NCI-H1417 treated with DMSO at 0.1 percent for 48 hours (cell line): ENCODE results near the gene SDC3.

Source experiments
- DNase-seq: peaks from one replicate; lab custom pipeline; 2025; lab: John Stamatoyannopoulos, UW

Gene SDC3

DNA sequence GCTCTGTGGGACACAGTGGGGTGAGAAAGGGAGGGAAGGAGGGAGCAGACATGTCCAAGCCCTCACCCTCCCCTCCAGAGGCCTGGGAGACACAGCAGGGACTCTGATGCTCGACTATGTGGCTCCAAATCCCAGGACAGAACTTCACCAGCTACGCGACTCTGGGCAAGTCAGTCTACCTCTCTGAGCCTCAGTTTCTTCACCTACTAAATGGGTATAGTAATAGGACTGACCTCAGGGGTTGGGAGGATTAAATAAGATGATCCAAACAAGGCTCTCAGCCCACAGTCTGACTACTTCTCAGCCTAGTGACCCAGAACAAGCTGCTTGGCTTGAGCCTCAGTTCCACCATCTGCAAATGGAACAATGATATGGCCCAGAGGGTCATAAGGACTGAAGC is 19.6 kb downstream of the SDC3 start:
- no peak for DNase-seq

DNA sequence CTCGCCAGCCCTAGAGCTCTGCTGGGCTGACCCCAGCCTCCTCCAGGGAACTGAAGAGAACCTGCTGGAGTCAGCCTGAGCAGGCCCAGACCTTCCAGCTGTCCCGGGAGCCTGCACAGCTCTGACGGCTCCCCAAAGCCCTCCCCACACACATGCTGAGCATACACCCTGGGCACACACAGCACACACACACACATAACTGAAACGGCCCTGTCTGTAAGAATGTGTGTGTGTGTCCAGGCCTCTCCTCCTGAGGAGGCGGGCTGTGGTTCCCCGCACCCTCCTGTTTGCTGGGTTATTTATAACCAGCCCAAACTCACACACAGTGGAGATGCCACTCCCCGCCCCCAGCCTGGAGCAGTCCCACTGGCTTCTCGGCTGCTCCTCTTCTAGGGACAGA is 20.2 kb downstream of the SDC3 start:
- no peak for DNase-seq

DNA sequence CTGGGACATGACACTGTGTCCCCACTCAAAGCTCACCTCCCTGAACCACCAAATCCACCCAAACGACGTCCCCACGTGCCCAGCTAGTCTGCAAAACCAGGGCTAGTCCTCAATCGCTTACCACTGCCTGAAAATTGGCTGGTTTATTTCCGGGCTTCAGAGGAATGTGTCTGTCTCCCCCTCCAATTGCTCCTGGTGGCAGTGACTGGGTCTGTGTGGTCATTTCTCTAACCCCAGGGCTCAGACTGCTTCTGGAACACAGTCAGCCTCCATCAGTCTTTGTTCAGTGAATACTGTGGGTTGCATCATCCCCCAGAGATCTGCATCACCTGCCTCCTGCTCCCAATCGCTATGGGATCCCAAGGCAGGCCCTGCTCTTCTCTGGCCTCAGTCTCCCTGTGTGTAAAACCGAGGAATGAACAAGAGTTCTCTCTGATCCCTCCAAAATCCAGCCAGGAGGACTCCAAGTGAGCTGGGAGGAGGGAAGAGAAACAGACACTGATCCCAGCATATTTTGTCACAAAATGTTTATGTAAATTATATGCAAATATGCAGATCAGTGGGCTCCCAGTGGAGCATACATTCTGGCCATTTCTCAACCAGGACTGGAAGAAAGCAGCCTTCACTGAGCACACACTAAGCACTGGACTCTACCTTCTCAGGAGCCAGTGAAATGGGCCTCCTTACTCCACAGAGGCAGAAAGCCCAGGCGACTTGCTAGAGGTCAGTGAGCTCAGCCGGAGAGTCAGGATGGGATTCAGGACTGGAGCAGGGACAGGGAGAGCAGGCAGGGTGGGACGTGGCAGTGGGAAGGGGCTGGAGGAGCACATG is 20.9 kb downstream of the SDC3 start:
- no peak for DNase-seq

DNA sequence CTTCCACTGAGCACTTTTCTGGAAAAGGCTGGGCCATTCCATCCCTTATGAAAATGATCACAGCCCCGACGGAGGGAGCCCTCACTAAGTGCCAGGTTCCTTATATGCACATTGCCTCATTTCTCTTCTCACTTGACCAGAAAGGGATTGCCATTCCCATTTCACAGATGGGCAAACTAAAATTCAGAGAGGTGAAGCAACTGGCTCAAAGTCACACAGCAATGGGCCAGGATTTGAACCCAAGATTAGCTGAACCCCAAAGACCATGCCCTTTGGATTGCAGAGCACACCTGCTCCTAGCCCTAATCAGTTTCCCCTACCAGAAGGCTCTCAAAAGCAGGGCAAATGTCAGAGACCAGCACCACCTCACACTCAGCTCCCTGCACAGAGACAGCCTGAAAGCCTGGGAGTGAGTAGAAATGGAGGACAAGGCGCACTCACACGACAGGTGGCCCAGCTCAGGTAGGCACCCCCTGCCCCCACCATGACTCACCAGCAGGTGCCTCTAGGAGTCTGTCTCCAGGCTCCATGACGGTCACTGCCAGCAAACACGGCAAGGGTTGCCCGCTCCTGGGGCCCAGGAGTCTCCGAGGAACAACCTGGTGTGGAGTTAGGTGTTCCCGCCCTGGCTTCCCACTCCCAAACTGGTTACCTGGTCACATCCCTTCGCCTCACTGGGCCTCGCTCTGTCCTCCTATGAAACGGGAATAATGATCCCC is 21.7 kb downstream of the SDC3 start:
- DNase-seq: no peak

DNA sequence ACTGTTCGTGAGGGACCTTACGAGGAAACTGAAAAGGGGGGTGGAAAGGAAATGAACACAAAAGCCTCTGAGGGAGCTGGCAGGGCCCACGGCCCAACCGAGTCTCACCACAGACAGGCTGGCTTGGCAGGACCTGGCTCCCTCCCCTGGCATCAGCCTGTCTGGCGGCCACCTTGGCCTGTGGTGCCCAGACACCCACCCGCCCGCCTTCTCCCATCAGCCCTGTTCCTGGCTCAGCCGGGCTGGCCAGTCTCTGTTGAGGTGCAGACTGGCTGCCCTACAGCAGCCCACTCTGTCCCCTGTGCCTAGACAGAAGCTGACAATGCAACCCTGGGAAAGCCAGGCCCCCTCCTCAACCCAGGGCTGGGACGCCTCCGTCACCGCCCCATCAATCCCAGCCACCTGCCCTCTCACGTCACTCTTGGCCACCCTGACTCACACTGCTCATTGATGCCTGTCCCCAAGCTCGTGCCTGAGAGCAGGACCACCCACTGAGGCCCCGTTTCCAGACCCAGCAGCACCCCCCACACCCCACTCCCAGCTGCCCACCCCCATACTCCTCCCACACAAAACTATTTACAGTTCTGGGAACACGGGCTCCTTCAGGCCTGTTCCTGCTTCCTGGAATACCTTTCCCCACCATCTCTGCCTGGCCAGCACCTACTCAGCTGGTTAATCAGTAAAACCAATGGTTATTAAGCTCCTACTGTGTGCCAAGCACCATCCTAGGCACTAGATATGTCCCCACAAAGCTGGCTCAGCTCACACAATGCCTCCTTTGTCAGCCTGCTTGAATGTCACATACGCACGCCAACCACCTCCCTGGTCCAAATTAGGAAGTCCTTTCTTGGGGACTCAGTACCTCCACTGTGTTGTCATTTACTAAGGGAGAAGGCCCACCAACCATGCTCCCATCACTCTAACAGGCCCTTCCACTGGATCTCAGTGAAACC is 22.7 kb downstream of the SDC3 start:
- DNase-seq: no peak

DNA sequence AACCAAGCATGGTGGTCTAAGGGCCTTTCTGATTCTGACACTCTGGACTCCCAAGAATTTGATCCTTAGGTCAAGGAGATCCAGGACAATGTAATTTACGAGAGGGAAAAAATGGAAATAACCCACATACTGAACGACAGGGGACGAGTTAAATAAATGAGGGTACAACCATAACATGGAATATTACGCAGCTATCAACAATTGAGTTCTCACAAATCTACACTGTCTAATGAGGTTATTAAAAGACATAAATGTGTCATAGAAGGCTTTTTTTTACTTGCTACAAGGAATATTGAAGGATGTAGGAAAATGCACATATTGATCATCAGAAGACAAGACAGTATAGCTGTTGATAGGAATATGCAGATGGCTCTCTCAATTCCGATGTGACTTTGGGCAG is 23.8 kb downstream of the SDC3 start:
- no peak for DNase-seq

DNA sequence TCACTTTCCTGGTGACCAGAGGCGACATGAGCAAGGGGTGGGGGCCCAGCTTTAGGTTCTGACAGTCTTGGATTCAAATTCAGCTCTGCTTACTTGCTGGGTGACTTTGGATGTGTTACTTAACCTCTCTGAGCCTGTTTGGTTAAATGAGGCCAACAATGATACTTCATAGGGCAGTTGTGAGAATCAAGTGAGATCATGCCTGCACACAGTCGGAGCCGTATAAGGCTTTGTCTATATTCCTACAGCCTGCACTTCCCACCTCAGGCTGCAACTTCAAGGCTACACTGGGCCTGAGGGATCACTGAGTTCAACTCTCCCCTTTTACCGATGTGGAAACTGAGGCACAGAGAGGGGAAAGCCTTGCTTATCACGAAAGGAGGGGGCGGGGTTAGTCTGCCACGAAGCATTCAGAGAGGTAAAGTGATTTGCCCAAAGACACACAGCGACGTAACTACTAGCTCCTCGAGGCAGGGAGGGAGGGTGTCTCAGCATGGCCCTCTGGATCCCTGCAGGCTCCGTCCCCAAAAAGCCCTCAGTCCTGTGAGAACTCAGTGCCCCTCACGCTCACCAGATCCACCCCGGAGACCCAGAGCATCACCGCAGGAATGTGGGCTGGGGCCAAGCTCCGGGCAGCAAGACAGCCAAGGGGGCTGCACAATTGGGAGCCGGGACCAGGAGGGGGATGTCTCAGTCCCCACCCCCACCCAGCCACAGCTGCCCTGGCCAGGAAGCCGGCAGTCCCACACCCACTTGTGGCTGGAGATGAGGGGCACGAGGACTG is 25.0 kb downstream of the SDC3 start:
- DNase-seq: no peak

DNA sequence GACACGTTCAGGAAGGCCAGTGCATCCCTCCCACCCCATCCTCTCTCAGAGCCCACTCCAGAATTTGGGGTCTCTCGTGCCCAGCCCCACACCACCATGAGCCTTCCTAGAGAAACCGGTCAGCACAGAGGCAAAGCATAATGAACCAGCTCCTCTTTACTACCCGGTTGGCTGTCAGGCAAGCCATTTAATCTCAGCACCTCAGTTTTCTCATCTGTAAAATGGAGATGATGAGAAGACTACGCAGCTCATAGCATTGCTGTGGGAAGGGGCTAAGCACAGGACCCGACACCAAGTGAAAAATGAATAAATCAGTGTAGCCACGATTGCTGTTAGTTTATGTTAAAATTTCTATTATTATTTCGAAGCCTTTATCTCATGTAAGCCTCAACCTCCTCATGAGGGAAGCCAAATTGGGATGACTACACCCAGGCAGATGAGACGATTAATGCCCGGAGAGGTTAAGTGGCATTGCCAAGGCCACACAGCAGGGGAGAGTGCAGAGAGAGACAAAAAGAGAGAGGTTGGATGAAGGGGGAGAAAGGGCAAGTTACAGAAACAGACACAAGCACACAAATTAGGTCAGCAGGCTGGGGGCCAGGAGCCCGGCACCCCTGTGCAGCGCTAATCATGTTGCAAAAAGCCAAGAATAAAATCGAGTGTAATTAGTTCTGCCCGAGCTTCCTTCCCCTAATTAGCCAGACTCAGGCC is 25.7 kb downstream of the SDC3 start:
- no peak for DNase-seq

DNA sequence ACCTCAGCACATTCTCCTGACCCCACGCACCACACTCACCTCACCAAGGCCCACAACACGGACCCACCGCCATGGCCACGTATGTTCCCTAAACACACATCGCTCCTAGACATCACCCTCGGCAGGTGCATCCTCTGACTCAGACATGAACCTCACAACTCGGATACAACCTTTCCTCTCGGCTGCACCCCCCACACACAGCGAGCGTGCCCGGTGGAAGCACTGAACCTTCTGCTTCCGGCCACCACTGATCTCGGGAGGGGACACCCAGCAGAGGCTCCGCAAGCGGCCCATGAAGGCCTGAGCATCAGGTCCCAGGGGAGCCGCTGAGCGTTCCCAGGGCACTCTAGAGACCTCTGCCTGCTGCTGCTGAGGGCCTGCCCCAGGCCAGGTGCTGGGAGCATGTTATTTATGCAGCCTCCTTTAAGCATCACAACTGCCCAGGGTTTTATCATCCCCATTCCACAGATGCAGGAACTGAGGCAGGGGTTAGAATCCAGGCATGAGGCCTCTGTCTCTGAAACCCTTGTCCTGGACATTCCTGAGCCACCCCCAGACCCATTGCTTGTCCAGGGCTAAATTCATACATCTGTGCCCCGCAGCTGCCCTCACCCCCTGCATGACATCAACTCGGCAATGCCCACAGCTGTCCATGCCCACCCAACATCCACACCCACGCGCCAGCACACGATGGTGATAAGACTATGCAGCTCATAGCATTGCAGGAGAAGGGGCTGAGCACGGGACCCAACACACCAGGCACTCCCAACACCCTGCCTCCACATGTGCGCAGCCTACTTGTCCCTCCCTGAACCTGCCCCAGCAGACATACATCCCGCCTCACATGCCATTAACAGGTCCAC is 27.0 kb downstream of the SDC3 start:
- peak; percentile 14 for DNase-seq

DNA sequence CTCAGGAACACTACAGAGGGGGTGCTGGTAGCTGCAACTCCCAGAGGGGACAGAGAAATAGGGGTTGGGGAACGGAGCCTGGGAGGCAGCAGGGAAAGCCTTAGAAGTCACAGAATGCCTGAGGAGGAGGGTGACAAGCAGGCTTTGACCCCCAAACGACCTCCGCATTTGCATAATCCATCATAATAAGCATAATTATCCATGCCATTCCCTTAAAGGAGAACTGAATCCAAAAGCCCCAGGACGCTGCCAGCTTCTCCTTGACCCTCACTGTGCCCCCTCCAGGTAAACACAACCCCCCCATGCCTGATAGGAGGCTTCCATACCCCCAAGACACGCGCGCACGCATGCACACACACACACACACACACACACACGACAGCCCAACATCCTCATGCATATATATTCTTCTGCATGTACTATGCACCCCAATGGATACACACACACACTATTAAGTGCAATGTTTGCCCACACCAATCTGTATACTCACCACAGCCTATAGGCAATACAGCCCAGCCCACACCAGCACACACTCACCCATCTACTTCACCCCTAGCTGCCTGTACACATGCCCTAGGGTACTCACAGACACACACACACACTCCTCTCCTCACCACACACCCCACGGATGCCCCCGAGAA is 27.8 kb downstream of the SDC3 start:
- no peak for DNase-seq

DNA sequence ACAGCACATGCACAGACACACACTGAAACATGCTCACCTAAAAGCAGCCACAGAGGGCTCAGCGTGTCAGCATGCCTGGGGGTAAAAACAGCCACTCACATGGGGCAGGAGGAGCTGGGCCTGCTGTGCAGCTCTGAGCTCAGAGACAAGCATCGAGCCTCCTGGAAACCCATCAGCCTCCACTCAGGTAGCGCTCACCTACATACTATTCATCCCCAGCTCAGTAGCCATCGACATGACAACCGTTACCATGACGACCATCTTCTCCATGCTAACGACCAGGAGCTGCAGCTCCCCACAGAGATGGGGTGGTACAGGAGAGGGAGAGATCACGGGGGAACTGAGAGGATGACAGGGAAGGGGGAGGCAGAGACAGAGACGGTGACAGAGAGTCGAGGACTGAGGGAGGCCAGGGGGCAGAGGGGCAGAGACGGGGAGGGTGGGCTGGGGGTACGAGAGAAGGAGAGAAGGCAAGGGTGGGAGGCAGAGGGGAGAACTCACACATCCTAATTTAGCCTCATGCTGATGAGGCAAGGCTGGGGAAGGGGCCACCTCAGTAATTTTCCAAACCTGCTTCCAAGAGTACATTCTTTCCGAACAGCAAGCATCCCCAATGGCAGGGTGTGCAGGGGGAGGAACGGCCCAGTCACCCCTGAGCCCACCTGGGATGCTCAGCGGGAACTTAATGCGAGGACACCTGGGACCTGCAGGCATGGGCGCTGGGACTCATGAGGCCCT is 28.4 kb downstream of the SDC3 start:
- peak; percentile 82 for DNase-seq

DNA sequence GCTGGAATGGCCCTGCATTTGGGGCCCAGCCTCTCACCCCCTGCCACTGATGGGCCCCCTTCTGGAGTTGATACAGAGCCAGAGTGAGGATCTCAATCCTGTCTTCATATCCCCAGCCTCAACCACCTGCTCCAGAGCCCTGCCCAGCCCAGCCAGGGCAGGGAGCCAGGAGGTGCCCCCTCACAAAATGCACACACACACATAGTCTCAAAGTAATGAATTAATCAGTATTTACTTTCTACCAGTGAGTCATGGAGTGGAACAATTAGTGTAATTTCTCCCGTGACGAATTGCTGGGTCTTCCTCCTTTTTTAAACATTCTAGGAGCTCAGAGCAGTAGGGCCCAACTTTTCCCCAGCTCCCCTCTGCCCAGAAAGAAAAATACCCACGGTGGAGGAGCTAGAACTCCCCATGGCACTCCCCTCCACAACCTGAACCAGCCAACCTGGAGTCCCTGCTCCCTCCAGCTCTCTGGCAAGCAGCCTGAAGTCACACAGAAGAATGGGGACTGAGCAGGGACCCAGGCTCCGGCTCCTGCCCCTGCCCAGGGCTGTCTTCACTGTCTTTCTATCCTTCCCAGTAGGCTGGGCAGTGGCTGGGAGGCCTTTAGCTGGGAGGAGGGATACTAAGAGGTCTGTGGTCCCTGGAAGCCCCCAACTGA is 29.3 kb downstream of the SDC3 start:
- DNase-seq: no peak

DNA sequence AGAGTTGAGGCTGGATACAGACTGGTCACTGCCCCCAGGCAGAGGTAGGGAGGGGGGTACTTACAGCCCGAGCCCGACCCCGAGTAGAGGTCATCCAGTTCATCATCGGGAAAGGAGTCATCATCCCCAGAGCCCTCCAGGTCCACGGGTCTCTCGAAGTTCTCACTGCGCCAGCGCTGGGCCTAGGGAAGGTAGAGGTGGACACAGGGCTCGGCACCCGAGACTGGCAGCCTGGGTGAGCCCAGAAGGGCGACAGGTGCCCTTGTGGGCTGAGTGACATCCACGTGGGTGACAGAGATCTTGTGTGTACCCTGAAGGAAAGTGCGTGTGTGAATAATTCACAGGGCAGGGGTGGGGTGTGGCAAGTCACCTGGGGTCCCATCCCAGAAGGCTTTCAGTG is 30.0 kb downstream of the SDC3 start:
- no peak for DNase-seq

DNA sequence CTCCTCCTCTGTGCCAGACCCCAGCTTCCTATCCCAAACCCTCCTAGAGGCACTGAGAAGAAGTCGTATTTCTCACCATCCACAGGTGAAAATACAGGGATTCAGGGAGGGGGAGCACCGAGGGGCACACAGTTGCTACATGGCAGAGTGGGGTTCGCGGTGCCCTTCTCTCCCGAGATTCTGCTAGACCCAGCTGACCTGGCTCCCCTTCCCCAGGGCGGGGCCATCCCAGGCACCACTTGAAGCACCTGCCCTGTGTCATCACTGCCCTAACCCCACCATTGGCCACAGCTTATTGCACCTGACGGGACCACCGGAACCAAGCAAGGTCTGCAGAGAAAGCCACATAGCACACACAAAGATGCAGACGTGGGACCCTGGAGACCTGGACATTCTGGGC is 30.5 kb downstream of the SDC3 start:
- no peak for DNase-seq

DNA sequence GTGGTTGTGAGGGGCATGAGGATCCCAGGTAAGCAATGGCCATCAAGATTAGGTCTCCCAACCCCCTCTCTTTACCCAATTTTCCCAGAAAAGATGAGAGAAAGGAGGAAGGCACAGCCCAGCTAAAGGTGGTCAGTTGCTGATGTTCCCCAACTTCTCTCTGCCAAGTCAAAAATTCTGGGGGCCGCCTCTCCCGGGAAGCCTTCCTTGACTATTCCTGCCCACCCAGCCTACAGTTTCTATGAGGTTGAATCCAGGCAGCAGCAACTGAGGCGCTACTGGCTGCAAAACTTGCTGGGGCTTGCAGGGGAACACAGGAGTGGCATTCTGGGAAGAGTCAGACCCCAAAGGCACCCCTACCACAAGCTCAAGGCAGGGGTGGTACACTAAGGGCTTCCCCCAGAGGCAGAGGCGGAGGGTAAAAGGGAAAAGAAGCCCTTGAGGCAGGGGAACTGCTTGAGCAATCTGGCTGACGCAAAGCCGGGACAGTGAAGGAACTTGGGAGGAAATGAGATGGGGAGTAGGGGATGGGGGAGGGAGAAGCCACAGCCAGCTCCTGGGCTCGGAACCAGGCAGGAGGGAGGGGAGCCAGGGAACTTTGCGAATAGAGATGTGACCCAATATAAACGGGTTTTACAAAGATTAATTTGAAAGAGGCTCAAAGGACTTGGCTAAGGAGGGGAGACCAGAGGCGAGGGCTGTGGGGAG is 31.2 kb downstream of the SDC3 start:
- DNase-seq: no peak

DNA sequence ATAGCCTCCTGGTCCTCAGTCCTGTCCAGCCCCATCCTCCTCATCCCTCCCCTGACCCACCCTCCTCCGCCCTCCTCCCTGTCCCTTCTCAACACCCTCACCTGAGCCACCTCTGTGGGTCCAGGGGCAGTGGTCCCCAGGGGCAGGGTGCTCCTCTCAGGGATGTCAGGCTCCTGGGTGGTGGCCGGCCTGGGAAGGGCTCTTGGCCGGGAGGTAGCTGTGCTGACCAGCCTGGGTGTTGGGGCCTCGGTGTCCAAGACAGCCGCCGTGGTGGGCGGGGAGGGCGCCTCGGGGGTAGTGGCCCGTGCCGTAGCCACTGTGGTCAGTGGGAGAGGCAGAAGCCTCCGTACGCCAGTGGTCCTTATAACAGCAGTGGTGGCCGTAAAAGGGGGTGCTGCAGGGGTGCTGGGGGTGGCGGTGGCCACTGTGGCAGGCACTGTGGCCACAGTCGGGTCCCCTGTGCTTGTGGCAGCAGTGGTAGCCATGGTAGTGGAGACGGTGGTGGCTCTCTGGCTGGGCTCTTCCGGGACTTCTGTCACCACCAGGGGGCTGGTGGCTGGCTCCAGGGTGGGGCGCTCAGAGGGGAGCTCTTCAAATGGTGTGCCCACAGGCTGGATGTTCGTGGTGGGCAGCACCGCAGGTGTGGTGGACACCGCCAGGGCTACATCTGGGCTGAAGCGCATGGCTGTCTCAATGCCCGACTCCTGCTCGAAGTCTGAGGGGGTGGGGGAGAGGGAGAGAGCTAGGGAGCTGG is 31.9 kb downstream of the SDC3 start:
- no peak for DNase-seq

DNA sequence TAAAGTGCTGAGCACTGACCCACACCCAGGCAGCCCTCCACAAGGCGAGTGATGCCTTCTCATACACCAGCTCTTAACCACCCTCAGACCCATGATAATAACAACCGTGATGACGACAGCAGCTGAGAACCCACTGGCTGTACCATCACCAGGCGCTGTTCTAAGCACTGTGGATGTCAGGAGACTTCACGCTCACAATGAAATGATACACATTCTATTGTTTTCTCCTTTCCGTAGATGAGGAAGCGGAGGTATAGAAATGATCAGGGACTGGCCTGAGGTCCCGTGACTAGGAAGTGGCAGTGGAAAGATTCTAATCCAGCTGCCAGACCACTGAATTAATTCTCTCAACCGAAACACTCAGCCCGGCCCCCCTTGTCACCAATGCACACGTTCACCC is 32.6 kb downstream of the SDC3 start:
- no peak for DNase-seq
